ENCODE measurements around the gene CASP5.

GRCh38 chr11:105071089-105071732, 48.2 kb upstream of the CASP5 start:
- TF ChIP-seq CTCF (IDR thresholded peaks at IDR 0.05; ENCODE audit: poor library complexity, severe bottlenecking) (no peak), EP300 (conservative IDR thresholded peaks at IDR 0.05; ENCODE audit: poor library complexity, severe bottlenecking) (no peak), RAD21 (conservative IDR thresholded peaks at IDR 0.05) (no peak), EZH2 (IDR thresholded peaks at IDR 0.05; ENCODE audit: borderline replicate concordance, insufficient read depth, low read length, poor library complexity, severe bottlenecking) (no peak), SMC3 (conservative IDR thresholded peaks at IDR 0.05; ENCODE audit: poor library complexity) (no peak), TAF1 (IDR thresholded peaks at IDR 0.05; ENCODE audit: low read depth) (no peak), POLR2AphosphoS5 (IDR thresholded peaks at IDR 0.05) (no peak), MXI1 (conservative IDR thresholded peaks at IDR 0.05; ENCODE audit: poor library complexity, severe bottlenecking) (no peak)
- TF ChIP-seq, protein P1, sequence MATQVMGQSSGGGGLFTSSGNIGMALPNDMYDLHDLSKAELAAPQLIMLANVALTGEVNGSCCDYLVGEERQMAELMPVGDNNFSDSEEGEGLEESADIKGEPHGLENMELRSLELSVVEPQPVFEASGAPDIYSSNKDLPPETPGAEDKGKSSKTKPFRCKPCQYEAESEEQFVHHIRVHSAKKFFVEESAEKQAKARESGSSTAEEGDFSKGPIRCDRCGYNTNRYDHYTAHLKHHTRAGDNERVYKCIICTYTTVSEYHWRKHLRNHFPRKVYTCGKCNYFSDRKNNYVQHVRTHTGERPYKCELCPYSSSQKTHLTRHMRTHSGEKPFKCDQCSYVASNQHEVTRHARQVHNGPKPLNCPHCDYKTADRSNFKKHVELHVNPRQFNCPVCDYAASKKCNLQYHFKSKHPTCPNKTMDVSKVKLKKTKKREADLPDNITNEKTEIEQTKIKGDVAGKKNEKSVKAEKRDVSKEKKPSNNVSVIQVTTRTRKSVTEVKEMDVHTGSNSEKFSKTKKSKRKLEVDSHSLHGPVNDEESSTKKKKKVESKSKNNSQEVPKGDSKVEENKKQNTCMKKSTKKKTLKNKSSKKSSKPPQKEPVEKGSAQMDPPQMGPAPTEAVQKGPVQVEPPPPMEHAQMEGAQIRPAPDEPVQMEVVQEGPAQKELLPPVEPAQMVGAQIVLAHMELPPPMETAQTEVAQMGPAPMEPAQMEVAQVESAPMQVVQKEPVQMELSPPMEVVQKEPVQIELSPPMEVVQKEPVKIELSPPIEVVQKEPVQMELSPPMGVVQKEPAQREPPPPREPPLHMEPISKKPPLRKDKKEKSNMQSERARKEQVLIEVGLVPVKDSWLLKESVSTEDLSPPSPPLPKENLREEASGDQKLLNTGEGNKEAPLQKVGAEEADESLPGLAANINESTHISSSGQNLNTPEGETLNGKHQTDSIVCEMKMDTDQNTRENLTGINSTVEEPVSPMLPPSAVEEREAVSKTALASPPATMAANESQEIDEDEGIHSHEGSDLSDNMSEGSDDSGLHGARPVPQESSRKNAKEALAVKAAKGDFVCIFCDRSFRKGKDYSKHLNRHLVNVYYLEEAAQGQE (IDR thresholded peaks at IDR 0.05; ENCODE audit: borderline replicate concordance) = no peak
